MCF 10A (cell line): ENCODE data around the gene LINGO4. TPM values are rescaled to one million over a fixed set of nuclear protein-coding genes. Genes with fewer than 3 reads are reported as not detected.
A peak's percentile ranks its signal among the peaks of the same experiment; 100 is the strongest.

Experiments used
- BruUV-seq: library from RNA; stranded (reverse); fragments of 400-500 nt; replicated peaks from 2 replicates; lab custom pipeline; 2021; lab: Mats Ljungman, UMichigan
- CTCF ChIA-PET: fragments of 300-600 bp; sonication (Branson Sonifier 250); formaldehyde crosslinking; extraction: SDS; loops from one replicate; lab custom pipeline; 2021; ENCODE audit warnings: antibody characterized with exemption, inconsistent platforms; lab: Yijun Ruan, JAX
- POLR2A ChIA-PET: fragments of 300-600, 350-650 bp; sonication (Branson Sonifier 250); formaldehyde crosslinking; extraction: SDS; loops from one replicate; lab custom pipeline; 2020; ENCODE audit warnings: antibody characterized with exemption, inconsistent platforms; lab: Yijun Ruan, JAX
- DNase-seq: peaks from one replicate; pipeline ENCODE4 v3.0.0-alpha.2; 2018; ENCODE audit not compliant: unreplicated experiment
- H3K27ac Mint-ChIP-seq: one replicate; pipeline ENCODE4 v1.8.0; 2022; ENCODE audit warnings: mild to moderate bottlenecking, low read depth, mixed read lengths; ENCODE audit not compliant: unreplicated experiment
- H3K27me3 Mint-ChIP-seq: one replicate; pipeline ENCODE4 v1.8.0; 2022; ENCODE audit warnings: mixed read lengths; ENCODE audit not compliant: insufficient read depth, unreplicated experiment
- H3K36me3 Mint-ChIP-seq: one replicate; pipeline ENCODE4 v1.8.0; 2022; ENCODE audit warnings: mild to moderate bottlenecking, moderate library complexity, mixed read lengths; ENCODE audit not compliant: insufficient read depth, unreplicated experiment
- H3K4me1 Mint-ChIP-seq: one replicate; pipeline ENCODE4 v1.8.0; 2022; ENCODE audit warnings: mixed read lengths; ENCODE audit not compliant: insufficient read depth, unreplicated experiment
- H3K4me3 Mint-ChIP-seq: one replicate; pipeline ENCODE4 v1.8.0; 2022; ENCODE audit warnings: mild to moderate bottlenecking, moderate library complexity, mixed read lengths; ENCODE audit not compliant: unreplicated experiment
- H3K9me3 Mint-ChIP-seq: one replicate; pipeline ENCODE4 v1.8.0; 2022; ENCODE audit warnings: mixed read lengths; ENCODE audit not compliant: unreplicated experiment
- intact Hi-C: fragments of 100-400 bp; cut with micrococcal nuclease; formaldehyde crosslinking; loops from 2 replicates; pipeline ENCODE4 v1.14.1; 2022
- total RNA-seq: library from RNA; stranded (reverse); gene quantifications from 2 replicates; pipeline ENCODE4 v1.2.3, GENCODE V29; 2022
- TF ChIP-seq, protein P1 (sequence below): fragments of 200-600 bp; IDR thresholded peaks from one replicate; pipeline ENCODE4 v1.8.0; 2022; ENCODE audit warnings: antibody characterized with exemption, mild to moderate bottlenecking; ENCODE audit not compliant: unreplicated experiment

Gene LINGO4
- total RNA-seq, 1 experiment from 2014 or later: not detected

DNA sequence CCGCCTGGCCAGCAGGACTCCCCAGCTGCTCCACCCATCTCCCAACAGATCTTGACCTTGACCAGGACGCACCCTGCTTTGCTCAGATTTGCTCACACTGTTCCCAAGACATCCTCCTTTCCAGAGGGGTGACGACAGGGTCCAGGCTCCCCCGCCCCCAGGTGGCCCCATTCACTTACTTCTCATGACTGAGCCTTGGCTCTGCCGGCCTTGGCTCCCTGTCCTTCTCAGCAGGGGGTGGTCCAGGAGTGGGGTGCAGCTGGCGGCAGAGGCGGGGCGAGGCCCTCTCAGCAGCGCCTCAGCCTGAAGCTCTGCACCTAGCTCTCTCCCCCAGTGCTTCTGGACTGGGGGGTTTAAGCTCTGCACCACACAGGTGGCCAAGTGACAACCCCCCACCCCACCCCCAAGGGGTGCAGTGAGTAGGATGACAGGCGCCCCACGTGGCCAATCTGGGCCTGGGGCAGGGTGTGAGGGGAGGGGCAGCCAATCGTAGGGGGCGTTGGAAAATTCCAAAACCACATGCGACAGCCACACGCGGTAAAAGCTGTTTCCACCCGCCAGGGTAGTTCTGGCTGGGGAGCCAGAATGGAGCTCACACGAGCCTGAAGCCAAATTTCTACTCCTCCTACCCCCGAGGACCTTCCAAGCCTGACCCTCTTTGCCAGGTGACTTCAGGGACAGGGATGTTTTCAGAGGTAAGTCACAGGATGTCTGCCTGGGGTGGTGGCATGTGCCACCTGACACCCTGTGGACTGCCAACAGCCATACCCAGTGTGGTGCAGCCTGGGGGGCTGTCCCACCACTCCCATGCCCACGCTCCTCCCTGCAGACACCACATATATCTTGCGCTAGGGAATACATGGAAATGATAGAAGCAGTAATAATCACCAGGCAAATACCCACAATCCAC, 20.8 kb upstream of the LINGO4 start:
- no peaks in the 10 kb centered on the region for H3K9me3 Mint-ChIP-seq
- peaks cover 6% of the 10 kb centered on the region for H3K36me3 Mint-ChIP-seq
- no peak overlapping the region for H3K4me3 Mint-ChIP-seq
- no peak overlapping the region for H3K27ac Mint-ChIP-seq
- TF ChIP-seq, protein P1, sequence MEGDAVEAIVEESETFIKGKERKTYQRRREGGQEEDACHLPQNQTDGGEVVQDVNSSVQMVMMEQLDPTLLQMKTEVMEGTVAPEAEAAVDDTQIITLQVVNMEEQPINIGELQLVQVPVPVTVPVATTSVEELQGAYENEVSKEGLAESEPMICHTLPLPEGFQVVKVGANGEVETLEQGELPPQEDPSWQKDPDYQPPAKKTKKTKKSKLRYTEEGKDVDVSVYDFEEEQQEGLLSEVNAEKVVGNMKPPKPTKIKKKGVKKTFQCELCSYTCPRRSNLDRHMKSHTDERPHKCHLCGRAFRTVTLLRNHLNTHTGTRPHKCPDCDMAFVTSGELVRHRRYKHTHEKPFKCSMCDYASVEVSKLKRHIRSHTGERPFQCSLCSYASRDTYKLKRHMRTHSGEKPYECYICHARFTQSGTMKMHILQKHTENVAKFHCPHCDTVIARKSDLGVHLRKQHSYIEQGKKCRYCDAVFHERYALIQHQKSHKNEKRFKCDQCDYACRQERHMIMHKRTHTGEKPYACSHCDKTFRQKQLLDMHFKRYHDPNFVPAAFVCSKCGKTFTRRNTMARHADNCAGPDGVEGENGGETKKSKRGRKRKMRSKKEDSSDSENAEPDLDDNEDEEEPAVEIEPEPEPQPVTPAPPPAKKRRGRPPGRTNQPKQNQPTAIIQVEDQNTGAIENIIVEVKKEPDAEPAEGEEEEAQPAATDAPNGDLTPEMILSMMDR: no peak
- POLR2A ChIA-PET: interaction anchor here (1.2 kb wide), 1 partner anchor 26 kb away, joined by 3 read pairs; no protein-coding TSS in a partner anchor
- H3K27me3 Mint-ChIP-seq: no peaks in the 10 kb centered on the region
- DNase-seq: no peak
- H3K4me1 Mint-ChIP-seq: peaks cover 23% of the 10 kb centered on the region
- no TSS peak for BruUV-seq
- CTCF ChIA-PET: interaction anchor here (0.7 to 1.5 kb wide), 3 partner anchors 10 to 156 kb away, joined by 3 to 4 read pairs (median 4); no protein-coding TSS in a partner anchor
- intact Hi-C loops: no loop called here

DNA sequence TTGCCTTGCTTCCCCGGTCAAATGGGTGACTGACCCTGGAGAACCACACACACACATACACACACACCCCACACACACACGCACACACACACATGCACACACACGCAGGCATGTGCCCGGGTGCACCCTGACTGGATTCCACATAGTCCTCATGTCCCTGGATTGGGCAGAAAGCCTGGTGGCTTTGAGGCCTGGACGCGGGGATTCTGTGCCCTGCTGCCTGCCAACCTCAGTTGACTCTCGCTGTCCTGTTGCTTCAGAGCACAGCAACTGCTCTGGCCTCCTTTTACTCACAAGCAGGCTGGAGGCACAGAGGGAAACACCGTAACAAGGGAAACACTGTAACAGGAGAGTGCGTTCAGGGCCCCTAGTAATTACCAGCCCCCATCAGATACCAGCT, 20.0 kb upstream of the LINGO4 start:
- CTCF ChIA-PET: interaction anchor here (1.2 to 1.5 kb wide), 4 partner anchors 9 to 27 kb away, joined by 3 to 4 read pairs (median 4); no protein-coding TSS in a partner anchor
- no peak for DNase-seq
- H3K27ac Mint-ChIP-seq: no peak overlapping the region
- H3K9me3 Mint-ChIP-seq: no peaks in the 10 kb centered on the region
- H3K27me3 Mint-ChIP-seq: no peaks in the 10 kb centered on the region
- intact Hi-C loops: no loop called here
- H3K4me3 Mint-ChIP-seq: no peak overlapping the region
- BruUV-seq: no TSS peak
- POLR2A ChIA-PET: no interaction called here
- TF ChIP-seq, protein P1: no peak
- H3K36me3 Mint-ChIP-seq: peaks cover 6% of the 10 kb centered on the region
- H3K4me1 Mint-ChIP-seq: peaks cover 23% of the 10 kb centered on the region

DNA sequence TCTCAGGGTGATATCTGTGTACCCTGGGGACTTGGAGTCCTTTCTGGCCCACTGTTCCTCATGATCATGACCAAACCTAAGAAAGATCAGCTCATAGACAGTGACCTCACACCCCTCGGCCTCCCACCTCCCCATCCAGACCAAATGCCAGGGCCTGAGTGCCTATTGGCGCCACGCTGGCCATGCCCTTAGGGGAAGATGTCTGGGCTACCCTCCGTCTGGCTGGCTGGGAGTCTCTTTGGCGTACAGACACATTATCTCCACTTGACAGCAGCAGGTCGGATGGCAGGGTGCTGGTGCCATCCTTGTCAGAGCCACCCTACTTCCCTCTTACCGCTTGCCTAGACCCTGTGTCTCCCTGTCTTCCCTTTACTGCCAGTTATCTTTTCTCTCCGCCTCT, 18.0 kb upstream of the LINGO4 start:
- DNase-seq: no peak

More for the DNA sequence above, 18.0 kb upstream of the LINGO4 start:
- Mint-ChIP-seq H3K27me3 (no peaks in the 10 kb centered on the region), H3K36me3 (peaks cover 6% of the 10 kb centered on the region), H3K4me1 (peaks cover 16% of the 10 kb centered on the region), H3K9me3 (no peaks in the 10 kb centered on the region), H3K4me3 (no peak overlapping the region), H3K27ac (peak overlapping the region; percentile 3)
- CTCF ChIA-PET: interaction anchor here (0.6 to 2.2 kb wide), 4 partner anchors 9 to 482 kb away, joined by 3 to 8 read pairs (median 4); partner anchors contain the start of gene RORC
- BruUV-seq: no TSS peak
- intact Hi-C loops: no loop called here
- TF ChIP-seq, protein P1: no peak
- POLR2A ChIA-PET: interaction anchor here (1.1 to 1.3 kb wide), 2 partner anchors 9 to 60 kb away, joined by 3 to 4 read pairs; partner anchors contain the start of gene MRPL9
